ENCODE data around the gene LRP1B.

Gene LRP1B

DNA sequence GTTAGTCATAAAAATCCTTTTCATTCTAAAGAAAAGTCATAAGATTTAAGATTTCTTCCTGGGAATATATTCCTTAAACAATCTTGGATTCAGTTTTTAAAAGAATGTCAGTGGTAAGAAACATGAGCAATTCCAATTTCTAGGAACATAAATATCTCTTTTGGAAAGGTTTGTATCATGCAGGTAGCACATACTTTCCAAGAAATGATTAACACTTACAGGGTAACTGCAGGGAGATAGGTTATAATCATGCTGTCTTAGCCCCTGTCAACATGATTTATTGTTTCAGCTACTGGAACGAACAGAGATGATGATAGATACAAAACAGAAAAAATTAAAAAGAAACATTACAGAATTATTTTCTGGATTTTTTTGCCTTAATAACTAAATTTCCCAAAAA is 1537.7 kb downstream of the LRP1B start:
- no peaks in the 10 kb centered on the region for H3K27me3 ChIP-seq (ENCODE audit: insufficient read depth, low read length)
- H3K9ac ChIP-seq (ENCODE audit: low read length): no peak overlapping the region
- no peak for TF ChIP-seq EZH2 (IDR thresholded peaks at IDR 0.05; ENCODE audit: borderline replicate concordance, low read length)
- TF ChIP-seq CTCF (IDR thresholded peaks at IDR 0.05; ENCODE audit: low read length): no peak
- no peaks in the 10 kb centered on the region for H3K36me3 ChIP-seq (ENCODE audit: insufficient read depth, low read length)
- H3K4me1 ChIP-seq (ENCODE audit: insufficient read depth, low read length, severe bottlenecking): no peaks in the 10 kb centered on the region
- H3K27ac ChIP-seq (ENCODE audit: low read depth, low read length, poor library complexity, severe bottlenecking): no peak overlapping the region
- no peak overlapping the region for H3K4me2 ChIP-seq (ENCODE audit: low read length)
- H3K4me3 ChIP-seq (ENCODE audit: low read depth, low read length, poor library complexity, severe bottlenecking): no peak overlapping the region
- no peak overlapping the region for H2AFZ ChIP-seq (ENCODE audit: low read length)
- H3K9me2 ChIP-seq (ENCODE audit: low read depth, low read length): no peaks in the 10 kb centered on the region
- no peaks in the 10 kb centered on the region for H4K20me1 ChIP-seq (ENCODE audit: insufficient read depth, low read length)
- no peaks in the 10 kb centered on the region for H3F3A ChIP-seq (ENCODE audit: insufficient read depth, low read length)
- no peaks in the 10 kb centered on the region for H3K79me2 ChIP-seq (ENCODE audit: insufficient read depth, low read length)
- no peaks in the 10 kb centered on the region for H3K9me3 ChIP-seq (ENCODE audit: low read length)

DNA sequence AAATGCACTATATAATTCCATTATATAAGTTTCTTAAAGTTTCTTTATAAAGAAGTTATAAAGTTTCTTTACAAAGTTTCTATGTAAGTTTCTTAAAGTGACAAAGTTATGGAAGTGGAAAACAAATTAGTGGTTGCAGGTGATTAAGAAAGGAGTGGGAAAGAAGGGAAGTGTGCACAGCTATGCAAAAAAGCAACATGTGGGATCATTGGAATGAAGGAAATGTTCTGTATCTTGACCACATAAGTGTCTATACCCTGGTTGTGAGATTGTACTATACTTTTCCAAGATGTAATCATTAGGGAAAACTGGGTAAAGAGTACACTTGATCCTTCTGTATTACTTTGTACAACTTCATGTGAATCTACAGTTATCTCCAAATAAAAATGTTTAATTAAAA is 1541.1 kb downstream of the LRP1B start:
- TF ChIP-seq CTCF (IDR thresholded peaks at IDR 0.05; ENCODE audit: low read length) (no peak), EZH2 (IDR thresholded peaks at IDR 0.05; ENCODE audit: borderline replicate concordance, low read length) (no peak)

GRCh38 chr2:140589273-140589672 is 1541.5 kb downstream of the LRP1B start:
- no peaks in the 10 kb centered on the region for H3K9me3 ChIP-seq (ENCODE audit: low read length)
- H3K27me3 ChIP-seq (ENCODE audit: insufficient read depth, low read length): no peaks in the 10 kb centered on the region
- no peak overlapping the region for H3K4me2 ChIP-seq (ENCODE audit: low read length)
- H3K36me3 ChIP-seq (ENCODE audit: insufficient read depth, low read length): no peaks in the 10 kb centered on the region
- no peak for TF ChIP-seq EZH2 (IDR thresholded peaks at IDR 0.05; ENCODE audit: borderline replicate concordance, low read length)
- no peaks in the 10 kb centered on the region for H3K4me1 ChIP-seq (ENCODE audit: insufficient read depth, low read length, severe bottlenecking)
- no peak overlapping the region for H3K9ac ChIP-seq (ENCODE audit: low read length)
- H3K4me3 ChIP-seq (ENCODE audit: low read depth, low read length, poor library complexity, severe bottlenecking): no peak overlapping the region
- no peak overlapping the region for H3K27ac ChIP-seq (ENCODE audit: low read depth, low read length, poor library complexity, severe bottlenecking)
- no peaks in the 10 kb centered on the region for H3F3A ChIP-seq (ENCODE audit: insufficient read depth, low read length)
- no peaks in the 10 kb centered on the region for H3K79me2 ChIP-seq (ENCODE audit: insufficient read depth, low read length)
- no peak overlapping the region for H2AFZ ChIP-seq (ENCODE audit: low read length)
- H3K9me2 ChIP-seq (ENCODE audit: low read depth, low read length): no peaks in the 10 kb centered on the region
- no peaks in the 10 kb centered on the region for H4K20me1 ChIP-seq (ENCODE audit: insufficient read depth, low read length)

More for the DNA sequence above, 1541.1 kb downstream of the LRP1B start:
- Histone ChIP-seq H2AFZ (ENCODE audit: low read length) (no peak overlapping the region), H3F3A (ENCODE audit: insufficient read depth, low read length) (no peaks in the 10 kb centered on the region), H3K4me1 (ENCODE audit: insufficient read depth, low read length, severe bottlenecking) (no peaks in the 10 kb centered on the region), H3K27ac (ENCODE audit: low read depth, low read length, poor library complexity, severe bottlenecking) (no peak overlapping the region), H3K9me2 (ENCODE audit: low read depth, low read length) (no peaks in the 10 kb centered on the region), H3K36me3 (ENCODE audit: insufficient read depth, low read length) (no peaks in the 10 kb centered on the region), H4K20me1 (ENCODE audit: insufficient read depth, low read length) (no peaks in the 10 kb centered on the region), H3K4me2 (ENCODE audit: low read length) (no peak overlapping the region), H3K9ac (ENCODE audit: low read length) (no peak overlapping the region), H3K4me3 (ENCODE audit: low read depth, low read length, poor library complexity, severe bottlenecking) (no peak overlapping the region), H3K79me2 (ENCODE audit: insufficient read depth, low read length) (no peaks in the 10 kb centered on the region), H3K9me3 (ENCODE audit: low read length) (no peaks in the 10 kb centered on the region), H3K27me3 (ENCODE audit: insufficient read depth, low read length) (no peaks in the 10 kb centered on the region)

- Histone ChIP-seq H3K27ac (ENCODE audit: low read depth, low read length, poor library complexity, severe bottlenecking) (no peak overlapping the region), H3K4me1 (ENCODE audit: insufficient read depth, low read length, severe bottlenecking) (no peaks in the 10 kb centered on the region), H3K9ac (ENCODE audit: low read length) (no peak overlapping the region), H3K27me3 (ENCODE audit: insufficient read depth, low read length) (no peaks in the 10 kb centered on the region), H3K4me2 (ENCODE audit: low read length) (no peak overlapping the region), H4K20me1 (ENCODE audit: insufficient read depth, low read length) (no peaks in the 10 kb centered on the region), H3K9me3 (ENCODE audit: low read length) (no peaks in the 10 kb centered on the region), H3K9me2 (ENCODE audit: low read depth, low read length) (no peaks in the 10 kb centered on the region), H3K79me2 (ENCODE audit: insufficient read depth, low read length) (no peaks in the 10 kb centered on the region), H2AFZ (ENCODE audit: low read length) (no peak overlapping the region), H3F3A (ENCODE audit: insufficient read depth, low read length) (no peaks in the 10 kb centered on the region), H3K36me3 (ENCODE audit: insufficient read depth, low read length) (no peaks in the 10 kb centered on the region), H3K4me3 (ENCODE audit: low read depth, low read length, poor library complexity, severe bottlenecking) (no peak overlapping the region)
- TF ChIP-seq CTCF (IDR thresholded peaks at IDR 0.05; ENCODE audit: low read length): peak; percentile 62
- no peak for TF ChIP-seq EZH2 (IDR thresholded peaks at IDR 0.05; ENCODE audit: borderline replicate concordance, low read length)
Observed at GRCh38 chr2:140586379-140586778, 1544.4 kb downstream of the LRP1B start.
